NCI-H2081 treated with DMSO at 0.1 percent for 48 hours (cell line): ENCODE data around the gene TMC1.
A peak's percentile ranks its signal among the peaks of the same experiment; 100 is the strongest.

ENCODE experiments used
- DNase-seq: peaks from one replicate; lab custom pipeline; 2025; lab: John Stamatoyannopoulos, UW

Gene TMC1

GRCh38 chr9:72575666-72576065 is 54.3 kb downstream of the TMC1 start:
- DNase-seq: no peak

DNA sequence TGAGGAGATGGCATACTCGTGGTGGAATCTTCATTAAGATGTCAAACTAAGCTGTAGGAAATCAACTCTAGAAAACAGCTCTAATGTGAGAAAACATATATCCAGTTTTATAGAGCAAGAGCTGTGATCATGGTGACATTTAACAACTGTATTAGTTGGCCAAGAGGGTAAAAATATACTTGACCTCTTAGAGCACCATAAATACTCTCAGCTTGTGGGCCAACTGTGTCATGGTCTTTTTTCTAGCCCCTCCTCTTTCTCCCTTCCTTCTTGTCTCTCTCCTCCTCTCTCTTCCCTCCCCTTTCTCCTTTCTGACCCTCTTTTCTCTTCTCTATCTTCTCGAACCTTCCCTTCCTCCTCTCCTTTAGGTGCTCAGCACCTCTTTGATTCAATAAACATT is 54.7 kb downstream of the TMC1 start:
- no peak for DNase-seq

DNA sequence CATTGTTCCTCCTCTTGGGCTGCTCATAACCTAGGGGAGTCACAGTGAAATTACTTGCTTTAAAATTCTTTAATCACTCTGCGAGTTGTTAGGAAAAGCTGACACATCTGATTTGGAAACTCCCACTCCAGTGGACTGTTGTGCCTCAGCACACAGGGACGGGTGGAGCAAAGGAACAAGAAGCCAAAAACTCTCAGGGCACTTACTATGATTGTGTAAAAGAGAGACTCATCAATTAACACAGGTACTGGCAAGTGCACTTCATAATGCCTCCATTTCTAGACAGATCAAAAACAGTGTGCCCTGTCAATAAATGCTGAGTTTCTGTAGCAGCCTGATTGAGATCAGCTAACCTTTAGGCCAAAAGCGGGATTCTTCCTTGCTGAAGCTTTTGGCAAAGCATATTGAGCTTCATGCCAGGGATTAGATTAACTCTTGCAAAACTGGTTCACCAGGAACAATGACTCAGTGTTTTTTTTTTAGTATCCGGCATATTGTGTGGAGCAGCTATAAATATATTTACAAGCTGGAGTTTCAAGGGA is 55.9 kb downstream of the TMC1 start:
- DNase-seq: no peak

- no peak for DNase-seq
Observed at GRCh38 chr9:72579190-72579589, 57.8 kb downstream of the TMC1 start.

- no peak for DNase-seq
Observed at GRCh38 chr9:72579880-72580550, 58.6 kb downstream of the TMC1 start.

- no peak for DNase-seq
Observed at GRCh38 chr9:72581694-72582093, 60.3 kb downstream of the TMC1 start.

GRCh38 chr9:72583370-72583769 is 62.0 kb downstream of the TMC1 start:
- no peak for DNase-seq

- DNase-seq: no peak
Observed at GRCh38 chr9:72586388-72587130, 65.2 kb downstream of the TMC1 start.

- DNase-seq: no peak
Observed at GRCh38 chr9:72588336-72588735, 66.9 kb downstream of the TMC1 start.

GRCh38 chr9:72589667-72590521 is 68.5 kb downstream of the TMC1 start:
- DNase-seq: no peak

GRCh38 chr9:72590824-72591223 is 69.4 kb downstream of the TMC1 start:
- no peak for DNase-seq

DNA sequence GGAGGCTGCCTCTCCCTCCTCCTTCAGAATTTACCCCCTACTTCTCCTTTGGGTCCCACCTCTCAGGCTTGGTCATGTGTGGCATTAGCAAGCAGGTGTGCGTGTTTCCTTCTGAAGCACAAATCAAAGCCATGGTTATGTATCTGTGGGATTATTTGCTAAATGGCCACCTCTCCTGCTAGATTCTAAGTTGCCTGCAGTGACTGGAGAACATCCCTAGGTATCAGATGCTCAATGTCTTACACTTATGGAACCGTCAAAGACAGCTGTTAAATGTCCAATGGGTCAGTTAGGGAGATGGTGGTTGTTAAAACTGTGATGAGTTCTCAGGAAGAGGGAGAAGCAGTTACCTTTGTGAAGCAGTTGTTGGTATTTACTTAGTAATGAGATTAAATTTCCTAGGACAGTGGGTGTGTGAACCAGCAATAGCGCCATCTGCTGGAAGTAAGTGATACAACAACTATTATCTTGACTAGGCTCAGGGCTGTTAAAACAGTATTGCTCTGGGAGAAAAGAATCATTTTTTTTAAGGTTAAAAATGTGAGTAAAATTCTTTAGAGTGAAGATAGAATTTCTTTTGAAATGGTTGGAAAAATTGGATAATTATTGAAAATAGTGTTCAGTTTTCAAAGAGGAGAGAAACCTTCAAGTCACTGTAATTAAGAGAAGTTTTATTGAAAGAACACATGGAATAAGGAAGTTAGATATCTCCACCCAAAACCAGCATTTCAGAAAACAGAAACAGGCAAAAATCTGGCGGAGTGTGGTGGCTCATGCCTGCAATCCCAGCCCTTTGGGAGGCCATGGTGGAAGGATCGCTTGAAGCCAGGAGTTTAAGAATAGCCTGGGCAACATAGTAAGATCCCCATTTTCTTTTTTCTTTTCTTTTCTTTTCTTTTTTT is 71.3 kb downstream of the TMC1 start:
- peak; percentile 55 for DNase-seq

DNA sequence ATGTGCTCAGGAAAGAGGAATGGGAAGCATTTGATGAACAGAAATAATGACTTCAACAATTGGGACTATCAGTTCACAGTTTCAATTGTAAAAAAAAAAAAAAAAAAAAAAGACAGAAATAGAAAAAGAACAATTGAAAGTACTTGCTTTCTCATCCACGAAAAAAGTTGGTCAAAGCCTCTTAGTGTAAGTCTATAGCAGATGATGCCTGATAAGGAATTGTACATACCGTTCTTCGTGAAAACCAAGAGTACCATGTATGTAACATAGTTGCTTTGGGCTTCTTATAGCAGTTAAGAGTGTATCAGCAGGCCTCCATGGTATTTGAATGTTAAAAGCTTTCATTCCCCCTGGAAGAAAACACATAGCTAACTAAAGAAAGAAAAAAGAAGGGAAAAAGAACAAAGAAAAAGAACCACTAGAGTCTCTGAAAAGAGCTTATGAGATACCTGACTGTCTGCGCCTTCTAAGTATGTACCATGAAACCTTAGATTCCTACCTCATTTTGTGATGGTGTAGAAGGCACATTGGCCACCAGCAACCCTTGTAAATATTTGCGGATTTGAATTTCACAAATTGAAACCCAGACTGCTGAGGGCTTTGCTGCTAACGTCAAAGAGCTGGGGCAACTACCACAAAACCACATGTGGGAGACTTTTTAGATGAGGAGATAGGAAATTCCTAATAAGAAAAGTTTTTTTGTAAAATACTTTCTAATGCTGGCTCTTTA is 75.2 kb downstream of the TMC1 start:
- DNase-seq: no peak

DNA sequence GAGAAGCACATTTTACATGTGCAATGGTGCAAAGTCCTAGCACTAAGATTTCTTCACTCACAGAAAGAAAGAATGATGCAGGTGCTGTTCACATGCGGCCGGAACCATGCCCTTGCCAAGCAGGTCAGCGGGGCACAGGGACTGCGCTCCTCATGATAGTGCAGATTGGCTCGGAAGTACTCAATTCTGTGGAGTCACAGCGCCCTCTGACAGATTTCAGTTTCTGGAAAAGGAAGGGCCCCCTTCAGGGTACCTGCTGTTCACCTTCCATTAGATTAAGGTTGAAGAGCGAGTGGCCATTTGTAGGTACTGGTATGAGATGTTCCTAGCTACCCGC is 75.7 kb downstream of the TMC1 start:
- no peak for DNase-seq

- DNase-seq: no peak
Observed at GRCh38 chr9:72597601-72598000, 76.2 kb downstream of the TMC1 start.

- DNase-seq: no peak
Observed at GRCh38 chr9:72598639-72599038, 77.2 kb downstream of the TMC1 start.

- DNase-seq: no peak
Observed at GRCh38 chr9:72599874-72600534, 78.6 kb downstream of the TMC1 start.

DNA sequence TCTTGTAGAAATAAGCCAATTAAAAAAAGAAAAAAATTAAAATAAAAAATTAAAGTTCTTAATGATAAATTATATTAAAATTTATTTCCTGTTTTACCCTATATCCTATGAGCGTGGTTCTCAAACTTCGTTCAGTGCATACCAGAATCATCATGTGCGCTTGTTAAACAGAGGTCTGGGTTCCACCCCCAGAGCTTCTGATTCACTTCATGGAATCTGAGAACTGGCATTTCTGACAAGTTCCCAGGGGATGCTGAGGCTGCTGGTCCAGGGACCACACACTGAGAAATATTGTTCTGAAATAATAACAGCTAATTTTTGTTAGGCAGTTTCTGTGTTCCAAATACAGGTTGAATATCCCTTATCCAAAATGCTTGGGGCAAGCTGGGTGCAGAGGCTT is 79.3 kb downstream of the TMC1 start:
- DNase-seq: no peak

DNA sequence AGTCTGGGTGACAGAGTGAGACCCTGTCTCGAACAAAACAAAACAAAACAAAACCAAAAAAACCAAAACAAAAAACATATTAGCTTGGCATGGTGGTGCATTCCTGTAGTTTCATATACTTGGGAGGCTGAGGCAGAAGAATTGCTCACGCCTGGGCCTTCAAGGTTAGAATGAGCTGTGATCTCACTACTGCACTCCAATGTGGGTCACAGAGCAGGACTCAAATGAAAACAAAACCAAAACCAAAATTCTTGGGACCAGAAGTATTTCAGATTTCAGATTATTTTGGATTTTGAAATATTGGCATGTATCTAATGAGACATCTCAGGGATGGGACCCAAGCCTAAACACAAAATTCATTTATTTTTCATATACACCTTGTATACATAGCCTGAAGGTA is 80.2 kb downstream of the TMC1 start:
- no peak for DNase-seq

GRCh38 chr9:72612449-72612848 is 91.0 kb downstream of the TMC1 start:
- no peak for DNase-seq
